Immature natural killer cell (primary cell): Measurements from ENCODE around the gene PRPF39. TPM values are rescaled to one million over a fixed set of nuclear protein-coding genes. Genes with fewer than 3 reads are reported as not detected.
A peak's percentile ranks its signal among the peaks of the same experiment; 100 is the strongest.

Experiments
- DNase-seq, 3 donors: peaks; one replicate each; pipeline ENCODE4 v3.0.0; 2022; ENCODE audit warnings: mixed read lengths in 1 of 3
- H3K27ac Mint-ChIP-seq, 6 donors: one replicate each; pipeline ENCODE4 v1.8.0; 2020; ENCODE audit warnings: mixed read lengths in 6 of 6, mild to moderate bottlenecking in 5 of 6, inconsistent platforms in 4 of 6, moderate library complexity in 3 of 6
- H3K27me3 Mint-ChIP-seq, 3 donors: one replicate each; pipeline ENCODE4 v1.8.0; 2020 to 2021; ENCODE audit warnings: low read depth in 3 of 3, mild to moderate bottlenecking in 3 of 3, mixed read lengths in 3 of 3, moderate library complexity in 3 of 3, inconsistent platforms in 1 of 3
- H3K36me3 Mint-ChIP-seq, 3 donors: one replicate each; pipeline ENCODE4 v1.8.0; 2020; ENCODE audit warnings: mixed read lengths in 3 of 3, inconsistent platforms in 2 of 3, mild to moderate bottlenecking in 2 of 3
- H3K4me1 Mint-ChIP-seq, 2 donors: one replicate each; pipeline ENCODE4 v1.8.0; 2020; ENCODE audit warnings: inconsistent platforms in 2 of 2, mild to moderate bottlenecking in 2 of 2, mixed read lengths in 2 of 2, moderate library complexity in 1 of 2
- H3K4me3 Mint-ChIP-seq, 5 donors: one replicate each; pipeline ENCODE4 v1.8.0; 2020; ENCODE audit warnings: mild to moderate bottlenecking in 5 of 5, mixed read lengths in 5 of 5, inconsistent platforms in 3 of 5, moderate library complexity in 3 of 5
- H3K9me3 Mint-ChIP-seq, 6 donors: one replicate each; pipeline ENCODE4 v1.8.0; 2020; ENCODE audit warnings: mild to moderate bottlenecking in 6 of 6, mixed read lengths in 6 of 6, inconsistent platforms in 4 of 6, moderate library complexity in 3 of 6
- polyA plus RNA-seq, 3 donors: library from polyadenylated mRNA; unstranded; fragments of 300-500 nt; fragmentation: Illumina TruSeq; gene quantifications; one replicate each; pipeline ENCODE4 v1.2.3, GENCODE V29; 2021

PRPF39 gene
- polyA plus RNA-seq, 3 donors from 2014 or later = 6.4 to 12.5 (median 12.1) TPM

DNA sequence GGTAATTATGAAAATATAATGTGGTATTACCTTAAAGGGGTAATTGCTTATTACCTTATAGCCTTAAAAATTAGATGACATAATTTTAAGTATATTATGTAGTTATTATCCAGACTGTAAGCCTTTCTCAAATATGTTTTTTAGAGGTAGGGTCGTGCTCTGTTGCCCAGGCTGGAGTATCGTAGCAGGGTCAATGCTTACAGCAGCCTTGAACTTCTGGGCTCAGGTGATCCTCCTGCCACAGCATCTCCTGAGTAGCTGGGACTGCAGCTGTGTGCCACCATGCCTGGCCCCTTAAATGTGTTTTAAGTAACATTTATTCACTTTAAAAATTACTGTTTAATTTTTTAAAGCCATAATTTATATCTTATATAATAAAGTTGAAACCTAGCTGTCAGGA is 10.4 kb downstream of the PRPF39 start:
- no peak for DNase-seq
- Mint-ChIP-seq H3K9me3 (no peaks in the 10 kb centered on the region), H3K36me3 (peaks cover 19 to 36% (median 20%) of the 10 kb centered on the region in 3 donors), H3K4me3 (no peak overlapping the region), H3K27me3 (peaks cover 0 to 4% (median 0%) of the 10 kb centered on the region in 3 donors), H3K27ac (no peak overlapping the region), H3K4me1 (peaks cover 24 to 40% of the 10 kb centered on the region in 2 donors)

DNA sequence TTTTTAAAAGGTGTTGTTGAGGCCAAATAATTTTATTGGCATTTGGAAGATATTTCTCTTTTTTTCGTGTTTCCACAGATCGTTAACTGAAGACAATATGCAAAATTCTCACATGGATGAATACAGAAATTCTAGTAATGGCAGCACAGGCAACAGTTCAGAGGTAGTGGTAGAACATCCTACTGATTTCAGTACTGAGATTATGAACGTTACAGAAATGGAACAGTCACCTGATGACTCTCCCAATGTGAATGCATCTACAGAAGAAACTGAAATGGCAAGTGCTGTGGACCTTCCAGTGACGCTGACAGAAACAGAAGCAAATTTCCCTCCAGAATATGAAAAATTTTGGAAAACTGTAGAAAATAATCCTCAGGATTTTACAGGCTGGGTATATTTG is 11.2 kb downstream of the PRPF39 start:
- DNase-seq = no peak
- H3K27ac Mint-ChIP-seq = no peak overlapping the region
- H3K36me3 Mint-ChIP-seq = peaks cover 19 to 40% (median 20%) of the 10 kb centered on the region in 3 donors
- H3K4me3 Mint-ChIP-seq = no peak overlapping the region
- peaks cover 15 to 31% of the 10 kb centered on the region in 2 donors for H3K4me1 Mint-ChIP-seq
- H3K9me3 Mint-ChIP-seq = no peaks in the 10 kb centered on the region
- H3K27me3 Mint-ChIP-seq = peaks cover 0 to 4% (median 0%) of the 10 kb centered on the region in 3 donors

DNA sequence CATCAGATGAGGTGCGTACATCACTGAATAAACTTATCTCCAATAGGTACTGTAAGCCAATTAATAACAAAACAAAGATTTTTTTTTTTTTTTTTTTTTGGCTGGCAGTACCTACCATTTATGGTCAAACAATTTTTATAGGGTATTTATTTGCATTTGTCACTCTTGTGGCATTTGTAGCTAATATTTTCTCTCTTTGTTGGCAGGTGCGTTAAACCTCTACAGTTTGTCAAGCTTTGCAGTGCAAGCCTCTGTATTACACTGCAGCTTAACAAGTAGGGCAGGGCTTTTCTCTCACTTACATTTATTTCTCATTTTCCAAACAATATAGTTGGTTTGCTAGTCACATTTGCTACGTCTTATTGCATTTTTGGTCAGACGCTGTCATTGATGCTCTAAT is 12.3 kb downstream of the PRPF39 start:
- no peak overlapping the region for H3K4me3 Mint-ChIP-seq
- peaks cover 7 to 20% of the 10 kb centered on the region in 2 donors for H3K4me1 Mint-ChIP-seq
- H3K27ac Mint-ChIP-seq = no peak overlapping the region

DNA sequence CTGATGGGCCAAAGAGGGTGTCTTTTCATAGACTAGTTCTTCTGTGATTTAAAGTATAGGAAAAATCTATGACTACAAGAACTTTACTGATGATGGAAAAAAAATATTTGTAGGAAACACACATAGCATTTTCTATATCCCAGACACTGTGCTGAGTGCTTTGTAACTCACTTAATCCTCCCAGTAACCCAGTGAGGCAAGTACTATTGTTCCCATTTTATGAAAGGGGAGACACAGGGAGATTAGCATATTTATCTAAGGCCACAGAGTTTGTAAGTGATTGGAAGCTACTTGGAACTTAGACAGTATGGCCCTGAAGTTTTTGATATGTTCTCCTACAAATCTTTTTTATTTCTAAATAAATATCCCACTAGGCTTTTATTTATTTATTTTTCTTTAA is 19.9 kb downstream of the PRPF39 start:
- H3K27ac Mint-ChIP-seq = no peak overlapping the region
- no peak for DNase-seq
- peaks cover 24 to 27% (median 27%) of the 10 kb centered on the region in 3 donors for H3K36me3 Mint-ChIP-seq
- H3K4me1 Mint-ChIP-seq = no peaks in the 10 kb centered on the region
- no peaks in the 10 kb centered on the region for H3K9me3 Mint-ChIP-seq
- no peaks in the 10 kb centered on the region for H3K27me3 Mint-ChIP-seq
- no peak overlapping the region for H3K4me3 Mint-ChIP-seq

More for the DNA sequence above, 12.3 kb downstream of the PRPF39 start:
- Mint-ChIP-seq H3K36me3 (peaks cover 27 to 44% (median 28%) of the 10 kb centered on the region in 3 donors), H3K9me3 (no peaks in the 10 kb centered on the region), H3K27me3 (peaks cover 0 to 4% (median 0%) of the 10 kb centered on the region in 3 donors)
- DNase-seq = no peak

DNA sequence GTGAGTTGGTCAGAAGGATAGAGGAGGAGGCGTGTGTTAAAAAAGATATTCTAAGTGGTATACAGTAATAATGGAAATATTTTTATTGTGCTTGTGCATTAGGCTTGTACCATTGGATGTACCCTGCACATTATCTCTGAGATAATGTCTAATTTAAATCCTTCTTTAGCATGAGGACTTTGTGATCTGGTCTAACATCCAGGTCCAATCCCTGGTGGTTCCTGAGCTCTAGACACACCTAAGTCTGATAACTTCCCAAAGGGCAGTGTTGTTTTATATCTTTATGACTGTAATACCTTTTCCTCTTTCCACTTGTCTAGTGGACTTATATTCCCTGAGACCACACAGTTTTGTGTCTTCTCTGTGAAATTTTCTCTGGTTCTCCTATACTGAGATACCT is 20.6 kb downstream of the PRPF39 start:
- H3K4me3 Mint-ChIP-seq = no peak overlapping the region
- peaks cover 23 to 27% (median 26%) of the 10 kb centered on the region in 3 donors for H3K36me3 Mint-ChIP-seq
- no peaks in the 10 kb centered on the region for H3K4me1 Mint-ChIP-seq
- no peak for DNase-seq
- peak overlapping the region in 2 of 6 donors; percentile 20 to 43 for H3K27ac Mint-ChIP-seq
- no peaks in the 10 kb centered on the region for H3K27me3 Mint-ChIP-seq
- H3K9me3 Mint-ChIP-seq = no peaks in the 10 kb centered on the region

DNA sequence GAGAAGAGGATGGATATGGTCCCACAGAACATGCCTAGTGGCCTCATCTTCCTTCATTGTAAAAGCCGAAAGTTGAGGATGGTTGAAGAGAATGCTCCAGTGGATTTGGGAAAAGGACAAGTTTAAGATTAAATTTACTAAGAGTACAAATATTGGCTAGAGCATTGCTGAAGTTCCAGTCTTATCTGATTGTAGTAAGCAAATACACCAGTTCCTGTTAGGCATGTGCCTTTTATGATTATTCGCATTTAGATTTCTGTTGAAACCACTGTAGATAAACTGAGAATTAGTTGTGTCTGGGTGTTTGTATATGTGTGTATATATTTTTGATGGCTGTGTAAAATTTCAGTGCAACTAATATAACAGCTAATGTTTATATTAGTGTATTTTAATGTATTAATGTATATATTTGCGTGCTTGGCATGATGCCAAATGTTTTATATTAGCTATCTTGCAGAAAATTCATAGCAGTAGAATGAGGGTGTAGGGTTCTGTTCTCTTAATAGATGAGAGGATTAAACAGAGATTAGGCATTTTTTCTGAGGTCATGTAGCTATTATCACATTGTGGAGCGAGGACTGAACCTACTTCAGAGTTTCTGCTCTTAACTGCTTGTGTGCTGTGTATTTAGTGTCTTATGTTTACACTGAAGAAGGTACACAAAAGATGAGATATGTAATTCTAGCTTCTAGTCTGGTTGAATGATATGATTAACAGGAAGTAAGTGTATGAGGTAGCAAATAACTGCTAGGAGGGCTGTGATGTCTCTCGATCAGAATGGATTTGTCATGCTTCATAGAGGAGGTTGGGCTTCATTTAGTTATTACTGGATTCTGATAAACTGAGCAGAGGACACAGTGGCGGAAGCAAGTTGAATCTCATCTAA is 29.2 kb downstream of the PRPF39 start:
- Mint-ChIP-seq H3K27me3 (no peaks in the 10 kb centered on the region), H3K4me3 (no peak overlapping the region), H3K9me3 (no peaks in the 10 kb centered on the region), H3K27ac (peak overlapping the region in 4 of 6 donors; percentile 9 to 47 (median 14)), H3K36me3 (peaks cover 8 to 43% (median 26%) of the 10 kb centered on the region in 3 donors), H3K4me1 (no peaks in the 10 kb centered on the region)
- no peak for DNase-seq

DNA sequence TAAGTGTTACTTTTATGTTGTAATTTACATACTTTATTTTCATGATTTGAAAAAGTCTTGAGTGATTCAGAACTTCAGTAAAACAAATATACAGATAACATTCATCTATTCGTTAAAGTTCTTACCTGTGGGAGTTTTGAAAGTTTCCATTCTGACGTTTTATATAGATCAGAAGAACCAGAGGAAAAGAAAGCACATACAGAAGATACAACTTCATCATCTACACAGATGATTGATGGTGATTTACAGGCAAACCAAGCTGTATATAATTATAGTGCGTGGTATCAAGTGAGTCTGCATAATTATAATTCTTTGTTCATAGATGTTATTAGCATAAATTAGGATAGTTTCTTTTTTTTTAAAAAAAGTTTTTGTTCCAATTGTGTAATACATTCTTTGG is 30.4 kb downstream of the PRPF39 start:
- no peaks in the 10 kb centered on the region for H3K9me3 Mint-ChIP-seq
- H3K27ac Mint-ChIP-seq = no peak overlapping the region
- no peak for DNase-seq
- no peaks in the 10 kb centered on the region for H3K27me3 Mint-ChIP-seq
- H3K4me3 Mint-ChIP-seq = no peak overlapping the region
- peaks cover 0 to 45% (median 33%) of the 10 kb centered on the region in 3 donors for H3K36me3 Mint-ChIP-seq
- no peaks in the 10 kb centered on the region for H3K4me1 Mint-ChIP-seq

DNA sequence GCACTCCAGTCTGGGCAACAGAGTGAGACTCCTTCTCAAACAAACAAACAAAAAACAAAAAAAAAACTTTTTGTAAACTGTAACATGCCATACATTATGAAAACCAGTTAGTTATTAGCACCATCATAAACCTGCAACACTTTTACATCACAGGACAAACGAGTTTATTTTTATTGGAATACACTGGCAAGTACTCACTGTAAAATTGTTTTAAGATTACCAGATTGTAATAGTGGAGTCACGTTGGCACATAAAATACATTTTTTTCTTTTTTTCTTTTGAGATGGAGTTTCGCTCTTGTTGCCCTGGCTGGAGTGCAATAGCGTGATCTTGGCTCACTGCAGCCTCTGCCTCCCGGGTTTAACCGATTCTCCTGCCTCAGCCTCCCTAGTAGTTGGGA is 34.7 kb downstream of the PRPF39 start:
- peaks cover 12 to 41% (median 32%) of the 10 kb centered on the region in 3 donors for H3K36me3 Mint-ChIP-seq
- H3K9me3 Mint-ChIP-seq = no peaks in the 10 kb centered on the region
- no peaks in the 10 kb centered on the region for H3K27me3 Mint-ChIP-seq
- no peaks in the 10 kb centered on the region for H3K4me1 Mint-ChIP-seq
- H3K4me3 Mint-ChIP-seq = no peak overlapping the region
- DNase-seq = no peak
- no peak overlapping the region for H3K27ac Mint-ChIP-seq

DNA sequence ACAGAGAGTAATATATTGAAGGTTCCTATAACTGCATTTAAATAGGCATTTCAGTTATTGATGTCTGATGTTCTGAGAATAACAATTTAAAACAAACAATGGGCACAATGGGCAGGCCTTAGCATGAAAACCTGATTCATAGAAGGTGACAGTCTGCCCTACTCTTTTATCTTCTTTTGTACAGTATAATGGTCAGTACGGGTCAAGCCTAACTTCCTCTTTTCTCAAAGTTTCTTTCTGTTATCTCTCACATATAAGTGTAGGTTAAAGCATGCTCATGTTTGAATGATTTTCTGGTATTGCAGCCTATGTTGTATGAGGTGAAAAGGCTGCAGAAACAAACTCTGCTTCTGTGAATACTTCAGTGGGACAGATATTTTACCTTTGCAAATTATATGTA is 36.2 kb downstream of the PRPF39 start:
- no peak for DNase-seq
- H3K36me3 Mint-ChIP-seq = peaks cover 16 to 43% (median 29%) of the 10 kb centered on the region in 3 donors
- H3K27ac Mint-ChIP-seq = no peak overlapping the region
- H3K9me3 Mint-ChIP-seq = no peaks in the 10 kb centered on the region
- no peaks in the 10 kb centered on the region for H3K27me3 Mint-ChIP-seq
- H3K4me3 Mint-ChIP-seq = no peak overlapping the region
- H3K4me1 Mint-ChIP-seq = no peaks in the 10 kb centered on the region

DNA sequence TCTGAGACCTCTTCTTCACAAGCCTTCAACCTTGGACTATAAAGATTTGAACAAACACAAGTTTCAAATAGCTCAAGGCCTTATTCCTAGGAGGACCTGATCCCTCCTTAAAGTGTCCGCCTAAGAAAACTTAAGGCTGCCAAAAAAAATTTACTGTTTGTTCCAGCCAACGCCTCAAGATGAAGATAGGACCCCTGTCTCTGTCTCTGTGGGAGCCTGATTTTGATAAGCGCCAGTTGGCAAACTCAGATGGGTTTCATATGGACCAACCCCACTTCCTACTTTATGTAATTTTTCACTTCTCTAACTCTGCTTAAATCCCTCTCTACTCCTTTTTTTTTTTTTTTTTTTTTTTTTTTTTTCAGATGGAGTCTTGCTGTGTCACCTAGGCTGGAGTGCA is 39.4 kb downstream of the PRPF39 start:
- Mint-ChIP-seq H3K36me3 (peaks cover 23 to 38% (median 27%) of the 10 kb centered on the region in 3 donors), H3K4me3 (no peak overlapping the region), H3K27me3 (peaks cover 0 to 1% (median 0%) of the 10 kb centered on the region in 3 donors), H3K27ac (no peak overlapping the region), H3K9me3 (no peaks in the 10 kb centered on the region), H3K4me1 (no peaks in the 10 kb centered on the region)
- DNase-seq = no peak

DNA sequence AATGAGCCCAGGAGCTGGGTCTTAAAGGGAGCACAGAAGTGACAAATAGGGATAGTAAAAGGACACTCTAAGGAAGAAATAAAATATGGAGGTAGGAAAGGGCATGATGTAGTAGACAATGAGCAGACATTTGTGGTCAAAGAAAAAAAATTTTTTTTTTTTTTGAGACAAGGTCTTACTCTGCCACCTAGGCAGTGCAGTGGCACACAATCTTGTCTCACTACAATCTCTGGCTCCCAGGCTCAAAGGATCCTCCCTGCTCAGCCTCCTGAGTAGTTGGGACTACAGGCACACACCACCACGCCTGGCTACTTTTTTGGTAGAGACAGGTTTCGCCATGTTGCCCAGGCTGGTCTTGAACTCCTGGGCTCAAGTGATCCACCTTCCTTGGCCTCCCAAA is 41.8 kb downstream of the PRPF39 start:
- peaks cover 0 to 1% (median 0%) of the 10 kb centered on the region in 3 donors for H3K27me3 Mint-ChIP-seq
- H3K36me3 Mint-ChIP-seq = peaks cover 12 to 26% (median 16%) of the 10 kb centered on the region in 3 donors
- H3K4me1 Mint-ChIP-seq = peaks cover 1% of the 10 kb centered on the region in 2 donors
- peak overlapping the region in 1 of 6 donors; percentile 78 for H3K27ac Mint-ChIP-seq
- DNase-seq = no peak
- H3K9me3 Mint-ChIP-seq = no peaks in the 10 kb centered on the region
- no peak overlapping the region for H3K4me3 Mint-ChIP-seq

DNA sequence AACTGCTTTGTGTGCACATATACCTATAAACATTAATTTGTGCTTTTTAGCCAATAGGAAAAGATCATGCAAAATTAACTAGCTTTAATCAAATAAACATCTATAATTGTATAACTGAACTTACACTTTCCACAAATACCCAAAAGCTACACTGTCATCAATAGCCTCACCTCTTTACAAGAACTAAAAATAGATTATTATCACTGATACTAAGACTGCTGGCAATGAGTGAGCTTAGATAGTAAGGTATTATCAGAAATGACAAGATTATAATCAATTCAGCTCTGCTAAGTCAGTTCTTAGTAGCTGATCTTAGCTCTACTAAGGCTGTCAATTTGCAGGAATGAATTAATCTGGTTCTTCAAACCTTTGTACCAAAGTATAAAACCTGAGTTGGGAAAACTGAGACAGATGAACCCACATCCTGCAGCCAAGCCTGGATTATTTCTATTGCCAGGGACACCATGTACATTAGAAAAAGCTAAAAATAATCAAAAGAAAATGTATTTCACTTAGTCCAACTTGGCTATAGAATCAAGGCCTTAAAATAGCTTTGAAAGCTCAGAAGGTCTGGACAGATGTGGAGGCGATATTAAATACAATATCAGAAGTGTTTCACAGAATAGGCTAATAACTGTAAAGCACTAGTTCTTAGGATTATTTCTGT is 45.2 kb downstream of the PRPF39 start:
- Mint-ChIP-seq H3K27me3 (peaks cover 0 to 6% (median 0%) of the 10 kb centered on the region in 3 donors), H3K4me3 (no peak overlapping the region), H3K27ac (no peak overlapping the region), H3K9me3 (no peaks in the 10 kb centered on the region), H3K36me3 (peaks cover 7 to 17% (median 8%) of the 10 kb centered on the region in 3 donors), H3K4me1 (peaks cover 14 to 24% of the 10 kb centered on the region in 2 donors)
- no peak for DNase-seq

DNA sequence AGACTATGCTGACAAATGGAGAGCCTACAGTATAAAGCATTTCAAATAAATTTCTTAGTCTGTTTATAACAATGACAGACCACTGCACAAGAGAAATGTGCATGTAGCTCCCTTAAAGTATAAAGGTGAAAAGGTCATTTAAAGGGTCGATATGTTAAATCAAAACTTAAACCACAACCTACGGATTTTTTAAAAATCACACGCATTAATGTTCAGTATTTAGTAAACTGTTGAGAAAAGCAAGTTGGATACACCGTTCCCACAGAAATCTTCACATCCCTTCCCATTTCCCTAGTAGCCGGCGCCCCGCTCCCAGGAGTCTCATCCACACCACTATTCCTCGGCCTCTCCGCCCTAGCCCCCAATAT is 49.8 kb downstream of the PRPF39 start:
- Mint-ChIP-seq H3K9me3 (no peaks in the 10 kb centered on the region), H3K27me3 (peaks cover 6 to 10% (median 6%) of the 10 kb centered on the region in 3 donors), H3K4me3 (peak overlapping the region; percentile 95 to 99 (median 96)), H3K4me1 (peaks cover 43 to 56% of the 10 kb centered on the region in 2 donors), H3K27ac (peak overlapping the region; percentile 91 to 98 (median 96)), H3K36me3 (no peaks in the 10 kb centered on the region)
- DNase-seq = no peak
